SU-DHL-6 (cell line): ENCODE data around the gene FGL2.

Source experiments
- H2AFZ ChIP-seq: fragments of 200-600 bp; sonication (generic); 2 replicates; pipeline ENCODE4 v1.6.1; 2014; ENCODE audit warnings: low read depth, mild to moderate bottlenecking, moderate library complexity, mixed read lengths, antibody characterized with exemption, low read length; ENCODE audit not compliant: severe bottlenecking
- H3F3A ChIP-seq: fragments of 200-600 bp; shearing (Covaris generic); 2 replicates; pipeline ENCODE4 v1.6.0; 2016; ENCODE audit warnings: antibody characterized with exemption, mild to moderate bottlenecking; ENCODE audit not compliant: insufficient read depth
- H3K27ac ChIP-seq: fragments of 200-600 bp; sonication (generic); 2 replicates; pipeline ENCODE4 v1.5.1; 2016; ENCODE audit warnings: low read depth, mild to moderate bottlenecking, low read length, moderate library complexity, mixed read lengths
- H3K27me3 ChIP-seq: fragments of 200-600 bp; sonication (generic), shearing (Covaris generic); 2 replicates; pipeline ENCODE4 v1.6.0; 2014; ENCODE audit warnings: mild to moderate bottlenecking, low read length
- H3K36me3 ChIP-seq: fragments of 200-600 bp; sonication (generic); 2 replicates; pipeline ENCODE4 v1.6.1; 2014; ENCODE audit warnings: mild to moderate bottlenecking, low read length, mixed read lengths
- H3K4me2 ChIP-seq: fragments of 300-600, 200-600 bp; shearing (Covaris generic), sonication (generic); 2 replicates; pipeline ENCODE4 v1.6.0; 2014; ENCODE audit warnings: low read length, low read depth, mild to moderate bottlenecking; ENCODE audit not compliant: poor library complexity, severe bottlenecking
- H3K4me3 ChIP-seq: fragments of 200-600 bp; sonication (generic); 2 replicates; pipeline ENCODE4 v1.5.1; 2014; ENCODE audit warnings: antibody characterized with exemption, low read length, mild to moderate bottlenecking, mixed read lengths; ENCODE audit not compliant: insufficient read depth, poor library complexity, severe bottlenecking
- H3K79me2 ChIP-seq: fragments of 200-600 bp; sonication (generic); 2 replicates; pipeline ENCODE4 v1.6.1; 2014; ENCODE audit warnings: mild to moderate bottlenecking, low read length, moderate library complexity; ENCODE audit not compliant: insufficient read depth
- H3K9ac ChIP-seq: fragments of 200-600 bp; sonication (generic); 2 replicates; pipeline ENCODE4 v1.7.0; 2014; ENCODE audit warnings: mild to moderate bottlenecking, low read length
- H3K9me2 ChIP-seq: fragments of 200-600 bp; sonication (generic); replicated peaks from 2 replicates; pipeline ENCODE4 v1.6.1; 2014; ENCODE audit warnings: low read length; ENCODE audit not compliant: insufficient read depth
- H3K9me3 ChIP-seq: fragments of 200-600 bp; sonication (generic); 2 replicates; pipeline ENCODE4 v1.6.1; 2014; ENCODE audit warnings: low read length, mixed read lengths; ENCODE audit not compliant: insufficient read depth
- H4K20me1 ChIP-seq: fragments of 200-600 bp; sonication (generic); 2 replicates; pipeline ENCODE4 v1.6.1; 2014; ENCODE audit warnings: low read depth, mild to moderate bottlenecking, antibody characterized with exemption, low read length, moderate library complexity, mixed read lengths
- EZH2phosphoT487 ChIP-seq: fragments of 200-600 bp; sonication (generic), shearing (Covaris generic); conservative IDR thresholded peaks from 2 replicates; pipeline ENCODE4 v1.6.1; 2018; ENCODE audit warnings: mild to moderate bottlenecking, antibody characterized with exemption, low read length, moderate library complexity, mixed read lengths
- TF ChIP-seq, protein P1 (sequence below): fragments of 200-600 bp; sonication (generic); IDR thresholded peaks from one replicate; pipeline ENCODE4 v1.5.1; 2017; ENCODE audit warnings: antibody characterized with exemption, mild to moderate bottlenecking, low read length, moderate library complexity; ENCODE audit not compliant: insufficient read depth, poor library complexity, severe bottlenecking

FGL2 gene

DNA sequence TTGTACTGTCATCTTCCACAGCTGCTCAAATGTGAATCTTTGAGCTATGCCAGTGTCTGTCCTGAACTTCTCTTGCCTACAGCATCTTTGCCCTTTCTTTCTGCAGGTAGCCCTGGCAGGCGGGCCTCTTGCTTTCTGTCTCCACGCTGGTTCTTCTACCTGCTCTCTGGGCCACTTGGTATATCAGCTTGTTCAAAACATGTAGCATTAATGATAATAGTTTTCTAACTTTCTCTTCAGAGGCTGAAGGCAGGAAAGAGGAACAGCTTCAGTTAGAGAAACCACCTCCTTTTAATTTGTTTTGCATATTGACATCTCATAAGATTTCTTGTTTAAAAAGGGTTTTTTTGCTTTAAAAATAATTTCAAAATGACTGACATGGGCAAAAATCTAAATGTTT lies 923 bp upstream of the FGL2 start:
- peak overlapping the region; percentile 75 for H2AFZ ChIP-seq
- H3K9ac ChIP-seq = peak overlapping the region; percentile 29; the same call in 1 of the 2 replicates
- no peaks in the 10 kb centered on the region for H3K79me2 ChIP-seq
- H3F3A ChIP-seq = no peaks in the 10 kb centered on the region
- TF ChIP-seq, protein P1, sequence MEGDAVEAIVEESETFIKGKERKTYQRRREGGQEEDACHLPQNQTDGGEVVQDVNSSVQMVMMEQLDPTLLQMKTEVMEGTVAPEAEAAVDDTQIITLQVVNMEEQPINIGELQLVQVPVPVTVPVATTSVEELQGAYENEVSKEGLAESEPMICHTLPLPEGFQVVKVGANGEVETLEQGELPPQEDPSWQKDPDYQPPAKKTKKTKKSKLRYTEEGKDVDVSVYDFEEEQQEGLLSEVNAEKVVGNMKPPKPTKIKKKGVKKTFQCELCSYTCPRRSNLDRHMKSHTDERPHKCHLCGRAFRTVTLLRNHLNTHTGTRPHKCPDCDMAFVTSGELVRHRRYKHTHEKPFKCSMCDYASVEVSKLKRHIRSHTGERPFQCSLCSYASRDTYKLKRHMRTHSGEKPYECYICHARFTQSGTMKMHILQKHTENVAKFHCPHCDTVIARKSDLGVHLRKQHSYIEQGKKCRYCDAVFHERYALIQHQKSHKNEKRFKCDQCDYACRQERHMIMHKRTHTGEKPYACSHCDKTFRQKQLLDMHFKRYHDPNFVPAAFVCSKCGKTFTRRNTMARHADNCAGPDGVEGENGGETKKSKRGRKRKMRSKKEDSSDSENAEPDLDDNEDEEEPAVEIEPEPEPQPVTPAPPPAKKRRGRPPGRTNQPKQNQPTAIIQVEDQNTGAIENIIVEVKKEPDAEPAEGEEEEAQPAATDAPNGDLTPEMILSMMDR = no peak
- H3K27me3 ChIP-seq = no peaks in the 10 kb centered on the region
- no peaks in the 10 kb centered on the region for H3K9me3 ChIP-seq
- H3K27ac ChIP-seq = peak overlapping the region; percentile 41
- no peaks in the 10 kb centered on the region for H4K20me1 ChIP-seq
- H3K36me3 ChIP-seq = no peaks in the 10 kb centered on the region
- no peaks in the 10 kb centered on the region for H3K9me2 ChIP-seq
- no peak overlapping the region for H3K4me3 ChIP-seq
- peak overlapping the region; percentile 47 for H3K4me2 ChIP-seq

DNA sequence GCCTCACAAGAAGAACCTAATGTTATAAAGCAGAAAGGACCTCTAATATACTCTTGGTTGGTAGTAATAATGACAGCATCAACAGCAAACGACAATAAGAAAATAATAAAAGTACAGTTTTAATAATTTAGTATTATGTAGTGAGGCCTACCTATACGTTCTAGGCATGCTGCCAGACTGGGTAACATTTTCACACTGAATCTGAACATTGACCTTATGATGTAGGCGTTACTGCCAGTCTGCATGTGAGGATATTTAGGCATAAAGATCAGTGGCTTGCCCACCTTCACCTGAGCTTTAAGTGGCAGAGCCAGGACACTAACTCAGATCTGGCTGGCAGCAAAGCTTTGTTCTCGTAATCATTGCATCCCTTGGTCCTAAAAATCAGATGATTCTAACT lies 2.5 kb downstream of the FGL2 start:
- Histone ChIP-seq H3K27me3 (no peaks in the 10 kb centered on the region), H3K4me3 (no peak overlapping the region), H3K79me2 (no peaks in the 10 kb centered on the region), H4K20me1 (no peaks in the 10 kb centered on the region), H3K9ac (no peak overlapping the region), H3F3A (no peaks in the 10 kb centered on the region; the same call in 1 of the 2 replicates), H3K9me3 (no peaks in the 10 kb centered on the region), H3K36me3 (peaks cover 2% of the 10 kb centered on the region; the same call in 1 of the 2 replicates), H2AFZ (no peak overlapping the region), H3K4me2 (no peak overlapping the region), H3K9me2 (no peaks in the 10 kb centered on the region), H3K27ac (no peak overlapping the region)
- TF ChIP-seq, protein P1 = no peak
- TF ChIP-seq EZH2phosphoT487 = no peak

DNA sequence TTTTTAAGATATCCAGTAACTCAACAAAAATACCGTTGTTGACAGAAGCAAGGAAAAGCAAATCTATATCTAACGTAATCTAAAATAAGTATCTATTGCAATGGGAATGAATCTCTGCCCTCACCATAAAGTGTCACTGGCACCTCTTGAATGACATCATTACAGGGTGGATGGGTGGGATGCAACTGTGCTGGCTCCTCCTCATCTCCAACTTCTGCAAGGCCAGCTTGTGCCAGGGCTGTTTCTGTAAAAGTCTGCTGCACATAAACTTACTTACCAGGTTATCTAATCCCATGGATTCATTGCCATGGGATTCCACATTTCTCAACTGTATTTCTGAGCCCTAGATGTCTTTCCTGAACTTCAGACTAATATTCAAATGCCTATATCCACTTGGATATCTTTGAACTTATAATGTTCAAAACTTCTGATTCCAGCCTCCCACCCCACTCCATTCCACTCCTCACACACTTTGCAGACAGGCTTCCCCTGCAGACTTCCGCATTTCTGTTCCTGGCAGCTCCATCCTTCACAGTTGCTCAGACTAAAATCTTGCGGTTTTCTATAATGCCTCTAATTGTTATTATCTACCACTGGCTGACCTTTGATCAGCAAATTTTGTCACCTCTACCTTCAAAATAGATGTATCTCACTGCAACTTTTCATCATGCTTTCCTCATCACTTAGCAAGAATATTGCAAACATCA lies 10.7 kb downstream of the FGL2 start:
- H3K9ac ChIP-seq = no peak overlapping the region
- no peaks in the 10 kb centered on the region for H4K20me1 ChIP-seq
- peaks cover 2% of the 10 kb centered on the region; the same call in 1 of the 2 replicates for H3K36me3 ChIP-seq
- no peak overlapping the region for H3K27ac ChIP-seq
- no peaks in the 10 kb centered on the region for H3K9me3 ChIP-seq
- H3K27me3 ChIP-seq = no peaks in the 10 kb centered on the region
- H3K4me3 ChIP-seq = no peak overlapping the region
- no peak overlapping the region for H2AFZ ChIP-seq
- H3K4me2 ChIP-seq = no peak overlapping the region
- no peaks in the 10 kb centered on the region for H3F3A ChIP-seq
- TF ChIP-seq EZH2phosphoT487 = no peak
- TF ChIP-seq, protein P1 = no peak
- H3K9me2 ChIP-seq = no peaks in the 10 kb centered on the region
- no peaks in the 10 kb centered on the region for H3K79me2 ChIP-seq
